Measurements from ENCODE around the gene AKAP3.

DNA sequence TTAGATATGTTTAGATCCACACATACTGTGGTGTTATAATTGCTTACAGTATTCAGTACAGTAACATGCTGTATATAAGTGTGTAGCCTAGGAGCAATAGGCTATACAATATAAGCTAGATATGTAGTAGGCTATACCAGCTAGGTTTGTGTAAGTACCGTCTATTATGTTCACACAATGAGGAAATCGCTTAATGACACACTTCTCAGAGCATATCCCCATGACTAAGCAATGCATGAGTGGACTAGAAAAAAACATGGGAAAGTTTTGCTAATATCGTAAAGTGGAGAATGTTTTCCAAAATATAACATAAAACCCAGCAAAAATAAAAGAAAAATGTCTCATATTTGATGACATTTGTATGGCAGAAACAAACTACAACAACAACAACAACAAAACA is 27.3 kb downstream of the AKAP3 start:
- TF ChIP-seq, protein P1, sequence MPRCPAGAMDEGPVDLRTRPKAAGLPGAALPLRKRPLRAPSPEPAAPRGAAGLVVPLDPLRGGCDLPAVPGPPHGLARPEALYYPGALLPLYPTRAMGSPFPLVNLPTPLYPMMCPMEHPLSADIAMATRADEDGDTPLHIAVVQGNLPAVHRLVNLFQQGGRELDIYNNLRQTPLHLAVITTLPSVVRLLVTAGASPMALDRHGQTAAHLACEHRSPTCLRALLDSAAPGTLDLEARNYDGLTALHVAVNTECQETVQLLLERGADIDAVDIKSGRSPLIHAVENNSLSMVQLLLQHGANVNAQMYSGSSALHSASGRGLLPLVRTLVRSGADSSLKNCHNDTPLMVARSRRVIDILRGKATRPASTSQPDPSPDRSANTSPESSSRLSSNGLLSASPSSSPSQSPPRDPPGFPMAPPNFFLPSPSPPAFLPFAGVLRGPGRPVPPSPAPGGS (IDR thresholded peaks at IDR 0.05): no peak
- TF ChIP-seq CHD4 (IDR thresholded peaks at IDR 0.05; ENCODE audit: borderline replicate concordance) (no peak), KDM5A (IDR thresholded peaks at IDR 0.05) (no peak)
- TF ChIP-seq, protein P2, sequence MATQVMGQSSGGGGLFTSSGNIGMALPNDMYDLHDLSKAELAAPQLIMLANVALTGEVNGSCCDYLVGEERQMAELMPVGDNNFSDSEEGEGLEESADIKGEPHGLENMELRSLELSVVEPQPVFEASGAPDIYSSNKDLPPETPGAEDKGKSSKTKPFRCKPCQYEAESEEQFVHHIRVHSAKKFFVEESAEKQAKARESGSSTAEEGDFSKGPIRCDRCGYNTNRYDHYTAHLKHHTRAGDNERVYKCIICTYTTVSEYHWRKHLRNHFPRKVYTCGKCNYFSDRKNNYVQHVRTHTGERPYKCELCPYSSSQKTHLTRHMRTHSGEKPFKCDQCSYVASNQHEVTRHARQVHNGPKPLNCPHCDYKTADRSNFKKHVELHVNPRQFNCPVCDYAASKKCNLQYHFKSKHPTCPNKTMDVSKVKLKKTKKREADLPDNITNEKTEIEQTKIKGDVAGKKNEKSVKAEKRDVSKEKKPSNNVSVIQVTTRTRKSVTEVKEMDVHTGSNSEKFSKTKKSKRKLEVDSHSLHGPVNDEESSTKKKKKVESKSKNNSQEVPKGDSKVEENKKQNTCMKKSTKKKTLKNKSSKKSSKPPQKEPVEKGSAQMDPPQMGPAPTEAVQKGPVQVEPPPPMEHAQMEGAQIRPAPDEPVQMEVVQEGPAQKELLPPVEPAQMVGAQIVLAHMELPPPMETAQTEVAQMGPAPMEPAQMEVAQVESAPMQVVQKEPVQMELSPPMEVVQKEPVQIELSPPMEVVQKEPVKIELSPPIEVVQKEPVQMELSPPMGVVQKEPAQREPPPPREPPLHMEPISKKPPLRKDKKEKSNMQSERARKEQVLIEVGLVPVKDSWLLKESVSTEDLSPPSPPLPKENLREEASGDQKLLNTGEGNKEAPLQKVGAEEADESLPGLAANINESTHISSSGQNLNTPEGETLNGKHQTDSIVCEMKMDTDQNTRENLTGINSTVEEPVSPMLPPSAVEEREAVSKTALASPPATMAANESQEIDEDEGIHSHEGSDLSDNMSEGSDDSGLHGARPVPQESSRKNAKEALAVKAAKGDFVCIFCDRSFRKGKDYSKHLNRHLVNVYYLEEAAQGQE (IDR thresholded peaks at IDR 0.05): no peak
